Measurements from ENCODE around the gene KIT. TPM values are rescaled to one million over a fixed set of nuclear protein-coding genes. Genes with fewer than 3 reads are reported as not detected.

KIT gene
- total RNA-seq, 1 experiment from 2014 or later = 10.4 TPM

GRCh38 chr4:54703182-54703581, 45.4 kb downstream of the KIT start:
- no peak for DNase-seq (ENCODE audit: low spot score)

GRCh38 chr4:54707406-54707805, 49.6 kb downstream of the KIT start:
- no peak for DNase-seq (ENCODE audit: low spot score)

- DNase-seq (ENCODE audit: low spot score) = no peak
Observed at GRCh38 chr4:54708339-54709279, 50.9 kb downstream of the KIT start.

GRCh38 chr4:54709400-54709799, 51.6 kb downstream of the KIT start:
- no peak for DNase-seq (ENCODE audit: low spot score)

DNA sequence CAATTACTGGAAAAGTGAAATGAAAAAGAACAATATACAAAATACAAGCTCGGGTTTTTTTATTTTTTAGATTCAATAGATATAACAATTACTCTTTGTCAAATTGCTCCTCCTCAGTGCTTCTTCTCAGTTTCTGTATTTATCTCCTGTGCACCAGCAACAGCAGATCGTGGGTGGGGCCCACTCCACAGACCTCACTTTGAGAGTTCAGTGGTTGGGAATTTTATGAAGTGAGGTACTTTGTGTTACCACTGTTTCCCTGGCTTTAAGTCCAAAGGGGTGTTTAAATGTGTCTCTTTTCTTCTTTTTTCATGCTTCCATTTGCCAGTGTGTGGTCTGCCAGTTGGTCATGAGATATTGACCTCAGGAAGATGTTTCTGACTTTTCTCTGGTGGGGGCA, 54.4 kb downstream of the KIT start:
- DNase-seq (ENCODE audit: low spot score) = no peak

- DNase-seq (ENCODE audit: low spot score) = no peak
Observed at GRCh38 chr4:54714631-54715030, 56.9 kb downstream of the KIT start.

- no peak for DNase-seq (ENCODE audit: low spot score)
Observed at GRCh38 chr4:54716478-54717065, 58.8 kb downstream of the KIT start.

DNA sequence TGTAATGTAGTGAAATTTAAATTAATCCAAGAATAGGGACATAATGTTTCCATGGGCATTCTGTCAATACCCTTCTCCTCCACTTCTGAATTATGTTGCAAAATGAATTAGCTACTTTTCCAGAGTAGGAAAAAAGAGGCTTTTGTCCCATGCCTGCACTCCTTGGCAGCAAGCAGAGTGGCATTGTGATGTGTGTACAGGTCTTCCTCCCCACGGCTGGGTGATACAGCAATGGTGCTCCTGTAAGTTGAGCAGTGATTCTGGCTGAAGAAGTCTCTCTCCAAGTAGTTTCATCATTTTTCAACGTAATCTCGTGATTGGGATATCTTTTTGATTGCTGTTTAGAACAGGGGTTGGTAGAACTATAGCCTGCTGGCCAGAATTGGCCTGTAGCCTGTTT, 59.9 kb downstream of the KIT start:
- DNase-seq (ENCODE audit: low spot score) = no peak

DNA sequence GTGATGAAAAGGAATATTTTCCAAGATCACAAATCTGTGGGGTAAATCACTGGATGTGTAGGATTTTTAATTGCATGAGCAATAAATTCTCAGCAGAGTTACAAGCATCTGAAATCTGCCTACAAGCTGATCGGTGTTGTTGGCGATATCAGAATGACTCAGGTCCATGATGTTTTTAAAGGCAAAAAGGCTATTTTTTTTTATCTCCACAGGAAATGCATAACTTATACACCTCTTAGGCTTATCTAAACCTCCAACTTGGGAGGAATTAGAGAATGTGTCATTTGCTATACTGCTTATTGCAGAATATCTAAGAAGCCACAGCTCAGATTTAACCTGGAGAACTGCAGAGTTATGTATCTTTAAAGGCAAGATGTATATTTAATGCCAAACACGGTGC, 61.6 kb downstream of the KIT start:
- DNase-seq (ENCODE audit: low spot score) = peak; percentile 61

DNA sequence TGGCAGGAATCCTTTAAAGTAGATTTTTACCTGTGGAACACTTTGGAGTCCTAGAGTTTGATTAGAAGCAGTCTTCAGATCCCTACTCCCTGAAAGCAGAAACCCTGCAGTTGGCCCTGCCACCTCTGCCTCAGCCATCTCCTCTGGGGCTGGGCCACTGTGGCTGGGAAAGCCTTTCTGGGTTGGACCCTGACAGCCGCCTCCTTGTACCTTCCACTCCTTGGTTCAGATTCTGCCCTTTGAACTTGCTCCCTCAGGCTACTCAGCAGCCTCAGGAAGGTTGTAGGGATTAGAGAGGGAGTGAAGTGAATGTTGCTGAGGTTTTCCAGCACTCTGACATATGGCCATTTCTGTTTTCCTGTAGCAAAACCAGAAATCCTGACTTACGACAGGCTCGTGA, 65.5 kb downstream of the KIT start:
- DNase-seq (ENCODE audit: low spot score) = no peak

DNA sequence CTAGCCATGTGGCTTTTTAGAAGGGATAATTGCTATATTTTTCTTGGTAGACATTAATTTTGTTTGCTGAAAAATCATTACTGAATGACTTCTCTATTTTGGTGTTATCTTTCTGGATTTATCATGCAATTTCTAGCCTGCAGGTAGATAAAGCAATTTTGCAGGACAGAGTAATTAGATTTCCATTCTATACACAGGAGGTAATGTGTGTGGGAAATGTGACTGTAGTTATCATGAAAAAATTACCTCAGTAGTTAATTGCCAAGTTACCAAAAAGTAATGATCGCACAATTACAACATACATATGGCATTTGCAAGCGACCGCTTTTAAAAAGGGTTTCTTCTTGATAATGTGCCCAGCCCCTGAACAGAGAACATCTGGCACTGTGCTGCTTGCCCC, 66.1 kb downstream of the KIT start:
- no peak for DNase-seq (ENCODE audit: low spot score)

- DNase-seq (ENCODE audit: low spot score) = no peak
Observed at GRCh38 chr4:54726907-54727306, 69.2 kb downstream of the KIT start.

DNA sequence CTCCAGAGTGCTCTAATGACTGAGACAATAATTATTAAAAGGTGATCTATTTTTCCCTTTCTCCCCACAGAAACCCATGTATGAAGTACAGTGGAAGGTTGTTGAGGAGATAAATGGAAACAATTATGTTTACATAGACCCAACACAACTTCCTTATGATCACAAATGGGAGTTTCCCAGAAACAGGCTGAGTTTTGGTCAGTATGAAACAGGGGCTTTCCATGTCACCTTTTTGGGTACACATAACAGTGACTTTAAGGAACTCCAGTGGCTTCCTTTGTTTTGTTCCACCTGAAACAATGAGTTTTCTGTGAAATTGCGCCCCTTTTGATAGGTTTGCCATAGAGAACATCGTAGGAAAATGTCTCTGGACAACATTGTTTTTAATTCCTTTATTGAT, 69.6 kb downstream of the KIT start:
- no peak for DNase-seq (ENCODE audit: low spot score)

- no peak for DNase-seq (ENCODE audit: low spot score)
Observed at GRCh38 chr4:54728368-54728767, 70.6 kb downstream of the KIT start.

DNA sequence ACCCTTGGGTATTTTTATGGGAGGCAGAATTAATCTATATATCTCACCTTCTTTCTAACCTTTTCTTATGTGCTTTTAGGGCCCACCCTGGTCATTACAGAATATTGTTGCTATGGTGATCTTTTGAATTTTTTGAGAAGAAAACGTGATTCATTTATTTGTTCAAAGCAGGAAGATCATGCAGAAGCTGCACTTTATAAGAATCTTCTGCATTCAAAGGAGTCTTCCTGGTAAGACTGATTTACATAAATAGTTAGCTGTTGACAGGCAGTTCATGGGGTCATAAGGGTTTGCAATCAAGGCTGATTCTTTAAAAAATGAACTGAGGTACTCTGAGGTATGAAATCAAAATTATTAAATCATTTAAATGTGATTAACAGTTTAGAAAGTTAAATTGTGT, 71.5 kb downstream of the KIT start:
- no peak for DNase-seq (ENCODE audit: low spot score)

GRCh38 chr4:54730581-54730980, 72.8 kb downstream of the KIT start:
- no peak for DNase-seq (ENCODE audit: low spot score)

DNA sequence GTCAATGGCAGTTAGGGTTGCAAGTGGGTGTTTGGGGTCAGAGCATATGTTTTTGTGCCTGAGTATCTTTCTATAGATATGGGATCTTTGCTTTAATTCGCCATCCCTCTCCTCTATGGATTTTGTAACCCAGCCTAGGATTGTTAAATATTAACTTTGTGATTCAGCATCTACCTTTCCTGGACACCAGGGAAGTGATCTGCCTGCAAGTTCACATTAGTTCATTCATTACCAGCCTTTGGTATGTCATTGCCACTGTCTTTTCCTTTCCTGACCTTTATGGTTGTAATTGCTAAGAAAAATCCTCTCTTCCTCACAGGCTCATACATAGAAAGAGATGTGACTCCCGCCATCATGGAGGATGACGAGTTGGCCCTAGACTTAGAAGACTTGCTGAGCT, 73.8 kb downstream of the KIT start:
- no peak for DNase-seq (ENCODE audit: low spot score)

DNA sequence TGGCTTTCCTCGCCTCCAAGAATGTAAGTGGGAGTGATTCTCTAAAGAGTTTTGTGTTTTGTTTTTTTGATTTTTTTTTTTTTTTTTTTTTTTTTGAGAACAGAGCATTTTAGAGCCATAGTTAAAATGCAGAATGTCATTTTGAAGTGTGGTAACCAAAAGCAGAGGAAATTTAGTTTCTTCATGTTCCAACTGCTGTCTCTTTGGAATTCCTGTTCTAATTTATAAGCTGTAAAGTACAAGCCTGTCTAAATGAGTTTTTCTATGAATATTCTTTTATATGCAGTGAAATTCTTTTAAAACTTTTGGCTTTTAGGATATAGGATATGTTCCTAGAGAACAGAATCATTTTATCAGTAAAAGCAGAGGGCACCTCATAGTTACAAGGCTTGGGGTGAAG, 74.2 kb downstream of the KIT start:
- no peak for DNase-seq (ENCODE audit: low spot score)

DNA sequence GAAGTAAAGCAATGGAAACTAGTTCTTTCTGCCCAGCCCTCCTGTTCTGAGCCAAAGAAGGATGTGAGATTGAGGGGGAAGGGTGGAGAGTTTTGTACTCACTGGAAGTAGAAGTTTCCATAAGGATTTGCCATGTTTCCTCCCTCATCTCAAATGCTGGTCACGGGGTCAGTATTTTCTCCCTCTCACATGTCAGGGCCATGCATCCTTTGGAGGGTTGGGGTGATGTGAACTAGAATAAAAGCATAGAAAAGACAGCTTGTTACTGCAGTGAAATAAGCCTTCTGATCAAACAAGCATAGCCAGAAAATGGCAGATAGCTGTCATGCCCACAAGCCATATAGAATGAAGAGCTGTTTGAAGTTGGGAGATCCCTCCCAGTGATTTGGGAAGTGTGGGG, 79.7 kb downstream of the KIT start:
- DNase-seq (ENCODE audit: low spot score) = no peak

DNA sequence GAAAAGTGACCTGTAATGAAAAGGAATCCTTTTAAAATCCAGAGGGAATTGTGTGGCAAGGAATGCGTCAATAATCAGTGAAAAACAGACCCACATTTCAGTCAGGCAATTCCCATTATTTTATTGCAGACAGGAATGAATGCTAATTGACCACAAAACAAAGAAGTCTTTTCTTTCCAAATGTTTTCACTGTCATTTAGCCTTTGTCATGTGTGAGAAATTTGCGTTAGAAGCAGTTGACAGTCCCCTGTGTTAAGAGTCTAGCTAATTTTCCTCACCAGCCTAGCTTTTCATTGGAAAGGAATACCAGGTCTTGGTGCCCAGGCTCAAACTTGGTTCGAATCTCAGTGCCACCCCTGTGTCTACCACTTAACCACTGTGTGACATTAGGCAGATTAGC, 83.4 kb downstream of the KIT start:
- no peak for DNase-seq (ENCODE audit: low spot score)

- no peak for DNase-seq (ENCODE audit: low spot score)
Observed at GRCh38 chr4:54742636-54743399, 85.1 kb downstream of the KIT start.

GRCh38 chr4:54743562-54743961, 85.8 kb downstream of the KIT start:
- DNase-seq (ENCODE audit: low spot score) = no peak

DNA sequence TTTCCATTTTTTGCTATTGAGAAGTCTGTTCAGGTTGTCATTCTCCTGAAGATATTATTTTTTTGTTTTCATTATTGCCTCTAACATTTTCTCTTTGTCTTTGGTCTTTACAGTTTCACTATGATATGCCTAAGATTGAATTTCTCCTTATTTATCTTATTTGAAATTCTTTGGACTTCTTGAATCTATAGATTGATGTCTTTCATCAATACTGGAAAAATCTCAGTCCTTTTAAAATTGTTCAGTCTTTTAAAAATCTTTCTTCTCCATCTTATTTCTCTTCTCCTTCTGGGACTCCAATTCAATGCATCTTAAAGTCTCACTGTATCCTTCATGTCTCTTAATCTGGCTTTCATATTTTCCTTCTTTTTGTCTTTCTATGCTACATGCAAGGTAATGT, 86.7 kb downstream of the KIT start:
- no peak for DNase-seq (ENCODE audit: low spot score)

Data from A172 (cell line).